ENCODE measurements around the gene TRANK1. TPM values are rescaled to one million over a fixed set of nuclear protein-coding genes. Genes with fewer than 3 reads are reported as not detected.
"Not testable (repeated sequence)": the region's sequence is repeated elsewhere in the genome, so short reads cannot be mapped to it uniquely, and the experiment has no call there.

Gene TRANK1
- total RNA-seq, 1 experiment from 2014 or later = 0.62 TPM

DNA sequence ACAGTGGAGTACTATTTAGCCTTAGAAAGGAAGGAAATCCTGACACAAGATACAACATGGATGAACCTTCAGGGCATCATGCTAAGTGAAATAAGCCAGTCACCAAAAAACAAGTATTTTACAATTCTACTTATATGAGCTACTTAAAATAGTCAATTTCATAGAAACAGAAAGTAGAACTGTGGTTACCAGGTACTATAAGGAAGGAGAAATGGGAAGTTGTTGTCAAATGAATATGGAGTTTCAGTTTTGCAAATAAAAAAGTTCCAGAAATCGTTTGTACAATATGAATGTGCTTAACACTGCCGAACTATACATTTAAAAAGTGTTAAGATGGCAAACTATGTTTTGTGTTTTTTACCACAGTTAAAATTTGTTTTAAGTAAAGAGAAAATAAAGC is 26.8 kb downstream of the TRANK1 start:
- DNase-seq = no peak
- Histone ChIP-seq H3K4me3 (ENCODE audit: insufficient read depth, low read depth, low read length) (no peak overlapping the region), H3K27me3 (ENCODE audit: control insufficient read depth, insufficient read depth, low read length) (no peaks in the 10 kb centered on the region), H3K36me3 (replicated peaks; ENCODE audit: control insufficient read depth, insufficient read depth, low read length) (no peaks in the 10 kb centered on the region)

DNA sequence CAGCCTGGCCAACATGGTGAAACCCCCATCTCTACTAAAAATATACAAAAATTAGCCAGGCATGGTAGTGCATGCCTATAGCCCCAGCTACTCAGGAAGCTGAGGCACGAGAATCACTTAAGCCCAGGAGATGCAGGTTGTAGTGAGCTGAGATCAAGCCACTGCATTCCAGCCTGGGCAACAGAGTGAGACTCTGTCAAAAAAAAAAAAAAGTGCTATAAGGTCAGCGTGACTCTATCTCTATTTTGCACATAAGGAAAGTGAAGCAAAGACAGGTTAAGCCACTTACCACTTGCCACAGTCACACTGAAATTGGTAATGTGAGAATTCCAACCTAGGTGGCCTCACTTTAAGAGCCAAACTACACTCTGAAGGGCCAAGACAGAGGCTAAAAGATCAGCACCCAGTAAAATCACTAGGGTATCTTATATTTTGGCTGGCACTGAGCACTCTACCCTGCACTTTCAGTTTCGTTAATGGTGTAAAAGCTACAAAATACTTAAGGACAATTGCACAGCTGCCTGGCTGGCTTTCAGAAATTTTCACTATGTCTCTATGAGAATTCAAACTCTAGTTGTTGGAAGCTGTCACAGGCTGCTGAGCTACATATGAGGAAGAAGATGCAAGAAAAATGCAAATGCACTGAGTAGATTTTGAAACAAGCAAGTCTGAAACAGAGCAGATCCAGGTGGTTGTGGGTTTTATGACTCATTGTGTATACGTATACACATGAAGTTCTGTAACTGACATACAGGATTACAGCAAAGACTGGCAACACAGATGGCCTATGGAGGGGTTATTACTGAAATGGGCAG is 32.7 kb downstream of the TRANK1 start:
- H3K4me3 ChIP-seq (ENCODE audit: insufficient read depth, low read depth, low read length) = no peak overlapping the region
- no peak for DNase-seq
- H3K36me3 ChIP-seq (replicated peaks; ENCODE audit: control insufficient read depth, insufficient read depth, low read length) = no peaks in the 10 kb centered on the region

GRCh38 chr3:36909666-36910065 is 35.2 kb downstream of the TRANK1 start:
- Histone ChIP-seq H3K36me3 (replicated peaks; ENCODE audit: control insufficient read depth, insufficient read depth, low read length) (no peaks in the 10 kb centered on the region), H3K27me3 (ENCODE audit: control insufficient read depth, insufficient read depth, low read length) (no peaks in the 10 kb centered on the region), H3K4me3 (ENCODE audit: insufficient read depth, low read depth, low read length) (no peak overlapping the region)
- DNase-seq = no peak

More for the DNA sequence above, 32.7 kb downstream of the TRANK1 start:
- no peaks in the 10 kb centered on the region for H3K27me3 ChIP-seq (ENCODE audit: control insufficient read depth, insufficient read depth, low read length)

DNA sequence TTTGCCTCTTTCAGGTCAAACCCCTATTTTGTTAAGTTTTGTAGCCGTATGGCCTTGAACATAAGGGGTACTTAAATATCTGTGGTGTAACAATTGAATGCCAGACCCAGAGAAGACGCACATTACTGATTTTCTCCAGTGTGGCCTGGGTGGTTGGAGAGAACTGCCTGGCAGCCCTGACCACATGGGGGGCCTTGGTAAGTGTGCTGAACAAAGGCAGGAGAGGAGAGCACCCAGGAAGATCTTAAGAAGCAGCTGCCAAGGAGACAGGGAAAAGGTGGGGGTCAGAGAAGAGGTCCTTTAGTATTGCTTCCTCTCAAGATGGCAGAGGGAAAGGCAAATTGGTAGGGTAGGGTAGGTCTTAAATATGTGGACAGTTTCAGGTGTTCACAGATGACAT is 35.7 kb downstream of the TRANK1 start:
- no peak overlapping the region for H3K4me3 ChIP-seq (ENCODE audit: insufficient read depth, low read depth, low read length)
- H3K36me3 ChIP-seq (replicated peaks; ENCODE audit: control insufficient read depth, insufficient read depth, low read length) = no peaks in the 10 kb centered on the region
- DNase-seq = no peak

GRCh38 chr3:36908647-36909180 is 36.1 kb downstream of the TRANK1 start:
- DNase-seq = no peak
- Histone ChIP-seq H3K27me3 (ENCODE audit: control insufficient read depth, insufficient read depth, low read length) (no peaks in the 10 kb centered on the region), H3K36me3 (replicated peaks; ENCODE audit: control insufficient read depth, insufficient read depth, low read length) (no peaks in the 10 kb centered on the region), H3K4me3 (ENCODE audit: insufficient read depth, low read depth, low read length) (no peak overlapping the region)

More for the DNA sequence above, 35.7 kb downstream of the TRANK1 start:
- H3K27me3 ChIP-seq (ENCODE audit: control insufficient read depth, insufficient read depth, low read length) = no peaks in the 10 kb centered on the region

DNA sequence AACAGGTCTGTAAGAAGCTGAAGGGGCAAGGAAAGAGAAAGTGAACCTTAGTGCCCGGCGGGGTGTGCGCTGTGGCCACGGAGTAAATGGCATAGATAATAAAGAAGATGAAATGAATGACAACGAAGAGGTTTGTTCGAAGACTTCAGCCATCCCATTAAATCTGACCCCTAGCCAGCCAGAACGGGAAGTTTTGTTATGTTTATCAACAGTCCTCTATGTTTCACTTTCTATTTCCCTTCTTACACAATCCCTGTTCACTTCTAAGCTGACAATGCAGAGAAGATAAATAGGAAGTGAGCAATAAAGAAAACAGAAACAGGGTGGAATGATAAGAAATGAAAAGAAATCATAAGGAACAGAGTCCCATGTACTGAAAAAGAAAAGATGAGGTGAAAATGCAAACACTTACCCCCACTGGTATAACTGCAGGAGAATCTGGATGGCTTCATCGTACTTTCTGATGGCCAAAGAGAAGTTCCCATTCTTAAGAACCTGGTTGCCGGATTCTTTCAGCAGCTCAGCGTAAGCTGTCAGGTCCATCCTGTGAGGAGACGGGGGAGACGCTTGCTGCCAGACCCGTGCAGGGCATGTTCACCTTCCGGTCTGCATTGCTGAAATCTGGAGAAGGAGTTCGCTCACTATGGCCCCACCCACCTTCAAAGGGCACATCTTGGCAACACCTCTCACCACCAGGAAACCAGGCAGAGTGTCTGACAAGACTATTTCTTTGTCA is 36.8 kb downstream of the TRANK1 start:
- no peak for DNase-seq
- Histone ChIP-seq H3K36me3 (replicated peaks; ENCODE audit: control insufficient read depth, insufficient read depth, low read length) (no peaks in the 10 kb centered on the region), H3K4me3 (ENCODE audit: insufficient read depth, low read depth, low read length) (no peak overlapping the region), H3K27me3 (ENCODE audit: control insufficient read depth, insufficient read depth, low read length) (no peaks in the 10 kb centered on the region)

GRCh38 chr3:36906504-36907149 is 38.2 kb downstream of the TRANK1 start:
- Histone ChIP-seq H3K4me3 (ENCODE audit: insufficient read depth, low read depth, low read length) (no peak overlapping the region), H3K27me3 (ENCODE audit: control insufficient read depth, insufficient read depth, low read length) (no peaks in the 10 kb centered on the region), H3K36me3 (replicated peaks; ENCODE audit: control insufficient read depth, insufficient read depth, low read length) (no peaks in the 10 kb centered on the region)
- DNase-seq = no peak

DNA sequence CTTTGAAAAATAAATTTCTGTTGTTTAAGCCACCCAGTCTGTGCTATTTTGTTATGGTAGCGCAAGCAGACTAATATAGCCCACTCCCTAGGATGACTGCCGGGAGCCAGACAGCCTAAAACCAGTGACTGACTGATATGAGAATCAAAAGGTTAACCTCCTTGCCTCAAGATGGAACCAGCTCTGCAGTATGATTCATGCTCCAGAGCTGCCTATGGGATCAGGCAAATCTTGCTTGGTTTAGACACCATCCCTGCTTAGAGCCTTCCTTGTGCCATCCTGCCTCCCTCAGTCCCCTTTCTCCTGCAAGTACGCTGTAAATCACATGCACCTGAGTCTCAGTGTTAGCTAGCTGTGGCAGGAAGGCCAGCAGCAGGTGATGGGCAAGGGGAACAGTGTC is 39.3 kb downstream of the TRANK1 start:
- DNase-seq = no peak
- H3K36me3 ChIP-seq (replicated peaks; ENCODE audit: control insufficient read depth, insufficient read depth, low read length) = no peaks in the 10 kb centered on the region
- H3K4me3 ChIP-seq (ENCODE audit: insufficient read depth, low read depth, low read length) = no peak overlapping the region
- H3K27me3 ChIP-seq (ENCODE audit: control insufficient read depth, insufficient read depth, low read length) = no peaks in the 10 kb centered on the region

DNA sequence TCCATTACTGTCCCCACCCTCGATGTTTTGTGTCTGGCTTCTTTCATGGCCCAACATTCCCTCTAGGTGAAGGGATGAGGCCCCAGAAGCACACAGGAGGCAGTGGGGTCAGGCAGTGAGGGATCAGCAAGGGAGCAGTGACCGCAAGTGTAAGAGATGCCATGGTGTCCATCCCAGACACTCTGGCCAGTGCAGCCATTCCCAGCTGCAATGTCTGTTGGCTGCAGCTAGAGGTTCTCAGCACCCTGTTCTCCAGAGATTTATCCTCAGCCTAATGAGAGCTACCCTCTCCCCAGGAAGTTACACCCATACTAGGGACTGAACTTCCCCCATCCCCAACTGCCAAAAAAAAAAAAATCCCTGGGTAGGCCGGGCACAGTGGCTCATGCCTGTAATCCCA is 40.2 kb downstream of the TRANK1 start:
- H3K27me3 ChIP-seq (ENCODE audit: control insufficient read depth, insufficient read depth, low read length) = no peaks in the 10 kb centered on the region
- H3K4me3 ChIP-seq (ENCODE audit: insufficient read depth, low read depth, low read length) = no peak overlapping the region
- peak; percentile 58 for DNase-seq
- H3K36me3 ChIP-seq (replicated peaks; ENCODE audit: control insufficient read depth, insufficient read depth, low read length) = no peaks in the 10 kb centered on the region

DNA sequence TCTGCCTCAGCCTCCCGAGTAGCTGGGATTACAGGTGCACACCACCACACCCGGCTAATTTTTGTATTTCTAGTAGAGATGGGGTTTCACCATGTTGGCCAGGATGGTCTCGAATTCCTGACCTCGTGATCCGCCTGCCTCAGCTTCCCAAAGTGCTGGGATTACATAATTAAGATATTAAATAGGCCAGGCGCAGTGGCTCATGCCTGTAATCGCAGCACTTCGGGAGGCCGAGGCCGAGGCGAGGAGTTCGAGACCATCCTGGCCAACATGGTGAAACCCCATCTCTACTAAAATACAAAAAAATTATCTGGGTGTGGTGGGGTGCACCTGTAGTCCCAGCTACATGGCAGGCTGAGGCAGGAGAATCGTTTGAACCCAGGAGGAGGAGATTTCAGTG is 40.8 kb downstream of the TRANK1 start:
- H3K4me3 ChIP-seq (ENCODE audit: insufficient read depth, low read depth, low read length); DNase-seq; H3K27me3 ChIP-seq (ENCODE audit: control insufficient read depth, insufficient read depth, low read length); H3K36me3 ChIP-seq (replicated peaks; ENCODE audit: control insufficient read depth, insufficient read depth, low read length): not testable (repeated sequence)

DNA sequence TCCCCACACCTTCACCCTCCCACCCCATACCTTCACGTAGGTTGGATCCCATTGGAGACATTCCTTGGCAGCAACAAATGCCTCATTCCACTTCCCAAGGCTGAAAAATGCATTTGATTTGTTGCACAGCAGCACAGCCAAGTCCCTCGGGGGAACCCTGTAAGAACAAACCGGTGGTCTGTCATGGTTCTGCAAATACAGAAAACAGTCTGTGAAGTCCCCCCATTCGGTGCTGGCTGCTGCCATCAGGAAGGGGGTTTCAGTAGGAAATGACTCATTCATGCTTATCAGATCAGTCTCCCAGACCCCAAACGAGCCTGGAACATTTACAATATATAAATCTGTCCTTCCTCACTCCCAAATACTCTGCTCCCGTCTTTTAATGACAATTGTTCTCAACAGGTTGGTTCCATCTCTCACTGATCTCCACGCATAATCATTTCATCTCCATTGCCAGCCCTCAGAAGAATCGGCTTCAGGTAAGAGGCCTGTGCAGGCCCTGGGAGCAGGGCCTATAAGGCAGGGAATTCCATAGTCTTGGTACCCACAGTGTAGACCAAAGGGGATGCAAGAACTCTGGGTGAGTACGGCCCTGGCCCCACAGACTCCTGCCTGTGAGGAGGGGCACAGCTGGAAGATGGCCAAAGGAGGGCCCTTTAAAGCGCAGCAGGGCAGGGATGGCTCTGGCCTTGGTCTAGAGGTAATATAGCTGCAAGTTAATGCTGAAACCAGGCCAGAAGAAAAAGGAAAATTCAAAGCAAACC is 41.6 kb downstream of the TRANK1 start:
- no peak for DNase-seq
- H3K27me3 ChIP-seq (ENCODE audit: control insufficient read depth, insufficient read depth, low read length) = no peaks in the 10 kb centered on the region
- H3K36me3 ChIP-seq (replicated peaks; ENCODE audit: control insufficient read depth, insufficient read depth, low read length) = no peaks in the 10 kb centered on the region
- no peak overlapping the region for H3K4me3 ChIP-seq (ENCODE audit: insufficient read depth, low read depth, low read length)

- no peak for DNase-seq
- Histone ChIP-seq H3K4me3 (ENCODE audit: insufficient read depth, low read depth, low read length) (no peak overlapping the region), H3K27me3 (ENCODE audit: control insufficient read depth, insufficient read depth, low read length) (no peaks in the 10 kb centered on the region), H3K36me3 (replicated peaks; ENCODE audit: control insufficient read depth, insufficient read depth, low read length) (no peaks in the 10 kb centered on the region)
Observed at GRCh38 chr3:36901588-36901987, 43.3 kb downstream of the TRANK1 start.

DNA sequence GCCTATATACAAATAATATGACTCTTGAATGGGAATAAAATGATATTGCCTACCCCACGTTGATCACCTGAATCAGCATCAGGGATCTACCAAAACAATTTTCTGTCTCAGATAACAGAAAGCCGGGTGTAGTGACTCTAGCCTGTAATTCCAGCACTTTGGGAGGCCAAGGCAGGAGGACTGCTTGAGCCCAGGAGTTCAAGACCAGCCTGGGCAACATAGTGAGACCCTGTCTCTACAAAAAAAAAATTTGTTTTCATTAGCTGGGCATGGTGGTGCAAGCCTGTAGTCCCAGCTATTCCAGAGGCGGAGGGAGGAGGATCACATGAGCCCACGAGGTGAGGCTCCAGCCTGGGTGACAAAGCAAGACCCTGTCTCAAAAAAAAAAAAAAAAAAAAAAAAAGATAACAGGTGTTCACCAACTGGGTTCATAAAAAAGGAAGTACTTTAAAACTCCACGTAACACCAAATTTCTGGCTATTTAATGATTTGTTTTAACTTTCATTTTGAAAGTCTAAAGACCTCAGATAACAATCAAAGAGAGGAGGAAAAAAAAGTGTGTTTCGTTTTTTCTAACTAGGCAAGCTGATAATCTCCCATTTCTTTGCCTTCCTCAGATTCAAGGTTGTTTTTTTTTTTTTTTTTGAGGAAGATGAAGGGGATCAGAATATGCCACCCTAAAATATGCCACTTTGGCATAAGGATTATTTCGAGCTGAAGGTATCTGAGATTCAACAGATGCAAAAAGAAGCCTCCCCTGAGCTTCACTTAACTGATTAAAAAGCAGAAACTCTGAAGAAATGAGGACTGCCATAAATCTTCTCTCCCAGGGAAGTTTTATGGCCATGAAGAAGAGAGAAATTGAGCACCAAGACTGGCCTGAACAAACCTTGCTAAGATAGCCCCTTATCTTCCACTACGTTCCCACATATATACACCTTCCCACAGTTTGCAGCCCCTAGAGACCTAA is 44.1 kb downstream of the TRANK1 start:
- no peaks in the 10 kb centered on the region for H3K36me3 ChIP-seq (replicated peaks; ENCODE audit: control insufficient read depth, insufficient read depth, low read length)
- H3K27me3 ChIP-seq (ENCODE audit: control insufficient read depth, insufficient read depth, low read length) = no peaks in the 10 kb centered on the region
- no peak overlapping the region for H3K4me3 ChIP-seq (ENCODE audit: insufficient read depth, low read depth, low read length)
- no peak for DNase-seq

All from H7 (cell line).